HG03439 (cell line): ENCODE results near the gene SSBP4.
"Not testable (repeated sequence)": the region's sequence is repeated elsewhere in the genome, so short reads cannot be mapped to it uniquely, and the experiment has no call there.

ENCODE experiments used
- ATAC-seq: cut with Tn5 transposase; IDR thresholded peaks from one replicate; pipeline ENCODE4 v1.9.1; 2021; ENCODE audit warnings: mild to moderate bottlenecking, moderate library complexity; ENCODE audit not compliant: unreplicated experiment

SSBP4 gene

GRCh38 chr19:18419195-18419698 is at the start of gene SSBP4:
SSBP4 (plus strand) TSS chr19:18419398; CDS start chr19:18419649, 251 bp downstream.
- peak; percentile 52 for ATAC-seq

GRCh38 chr19:18373407-18373891 is 45.7 kb upstream of the SSBP4 start:
- ATAC-seq, result no peak

GRCh38 chr19:18373892-18374629 is 45.1 kb upstream of the SSBP4 start:
- ATAC-seq, result peak; percentile 69

- no peak for ATAC-seq
These were observed 42.2 kb upstream of the SSBP4 start for GRCh38 chr19:18377026-18377425.

GRCh38 chr19:18379803-18380747 is 39.1 kb upstream of the SSBP4 start:
- no peak for ATAC-seq

- ATAC-seq, result no peak
These were observed 38.4 kb upstream of the SSBP4 start for GRCh38 chr19:18380843-18381242.

- not testable (repeated sequence) for ATAC-seq
These were observed 35.6 kb upstream of the SSBP4 start for GRCh38 chr19:18383622-18384021.

GRCh38 chr19:18384775-18385174 is 34.4 kb upstream of the SSBP4 start:
- no peak for ATAC-seq

GRCh38 chr19:18385359-18385674 is 33.9 kb upstream of the SSBP4 start:
- ATAC-seq, result no peak

- no peak for ATAC-seq
These were observed 33.3 kb upstream of the SSBP4 start, which contains the start of gene GDF15 for GRCh38 chr19:18385675-18386542. GDF15 (plus strand) TSS chr19:18386158; CDS start chr19:18386190, 32 bp downstream.

GRCh38 chr19:18386543-18387271 is 32.5 kb upstream of the SSBP4 start:
- no peak for ATAC-seq

- ATAC-seq, result peak; percentile 75
These were observed 30.9 kb upstream of the SSBP4 start for GRCh38 chr19:18388100-18388959.

GRCh38 chr19:18388960-18389725 is 30.1 kb upstream of the SSBP4 start:
- no peak for ATAC-seq

GRCh38 chr19:18389726-18390064 is 29.5 kb upstream of the SSBP4 start:
- no peak for ATAC-seq

- ATAC-seq, result no peak
These were observed 28.9 kb upstream of the SSBP4 start for GRCh38 chr19:18390065-18390907.

GRCh38 chr19:18391509-18392075 is 27.6 kb upstream of the SSBP4 start:
- ATAC-seq, result no peak

- no peak for ATAC-seq
These were observed 26.8 kb upstream of the SSBP4 start for GRCh38 chr19:18392417-18392816.
